A549 (cell line): ENCODE data around the gene ACER3.

Experiments used
- BCL3 ChIP-seq: fragments of >200 bp; sonication (Bioruptor Twin); formaldehyde crosslinking; IDR thresholded peaks from 3 replicates; pipeline ENCODE4 v1.6.1; 2016
- CTCF ChIP-seq: fragments of >200 bp; sonication (Bioruptor Twin); formaldehyde crosslinking; IDR thresholded peaks from 3 replicates; pipeline ENCODE4 v1.5.1; 2016
- EP300 ChIP-seq, 2 experiments: fragments of >200 bp; sonication (Bioruptor Twin); formaldehyde crosslinking; IDR thresholded peaks; 2 replicates in 1 of 2; 3 replicates in 1 of 2; pipeline ENCODE4 v1.6.1; 2016 to 2017
- MYC ChIP-seq: IDR thresholded peaks from 2 replicates; pipeline ENCODE4 v1.6.1; 2012; ENCODE audit warnings: mild to moderate bottlenecking, inconsistent platforms, low read length, improper control_type of control experiment, borderline replicate concordance
- NR3C1 ChIP-seq: fragments of >200 bp; sonication (Bioruptor Twin); formaldehyde crosslinking; IDR thresholded peaks from 3 replicates; pipeline ENCODE4 v1.6.1; 2017
- POLR2A ChIP-seq: IDR thresholded peaks from 2 replicates; pipeline ENCODE4 v1.6.1; 2012; ENCODE audit warnings: mild to moderate bottlenecking, low read length
- POLR2AphosphoS2 ChIP-seq: conservative IDR thresholded peaks from 2 replicates; pipeline ENCODE4 v1.6.1; 2012; ENCODE audit warnings: low read length, improper control_type of control experiment, inconsistent platforms
- RAD21 ChIP-seq, 2 experiments: fragments of >200 bp in 1 of 2; sonication (Bioruptor Twin) in 1 of 2; formaldehyde crosslinking in 1 of 2; IDR thresholded peaks in 1 of 2; conservative IDR thresholded peaks in 1 of 2; 2 replicates in 1 of 2; 3 replicates in 1 of 2; pipeline ENCODE4 v1.6.1; 2012 to 2018; ENCODE audit warnings: inconsistent platforms in 1 of 2
- USF2 ChIP-seq: fragments of 450-650 bp; IDR thresholded peaks from 2 replicates; pipeline ENCODE4 v1.6.1; 2014; ENCODE audit warnings: antibody characterized with exemption

GRCh38 chr11:76831686-76832310, 28.9 kb upstream of the ACER3 start:
- TF ChIP-seq CTCF (no peak), EP300 (IDR thresholded peaks at IDR 0.05) (no peak), RAD21 (conservative IDR thresholded peaks at IDR 0.05 in 1 of 2, IDR thresholded peaks at IDR 0.05 in 1 of 2) (no peak), BCL3 (no peak), POLR2A (no peak), USF2 (no peak), NR3C1 (no peak), MYC (no peak), POLR2AphosphoS2 (no peak)
